Measurements from ENCODE around the gene ZNF579. TPM values are rescaled to one million over a fixed set of nuclear protein-coding genes. Genes with fewer than 3 reads are reported as not detected.
"Not testable (repeated sequence)": the region's sequence is repeated elsewhere in the genome, so short reads cannot be mapped to it uniquely, and the experiment has no call there.

ZNF579 gene
- total RNA-seq, 1 donor from 2014 or later: 12.7 TPM

GRCh38 chr19:55578761-55579747 is 1.6 kb downstream of the ZNF579 start:
- intact Hi-C loops (cut with DNase I): no loop called here
- H3K27me3 ChIP-seq (ENCODE audit: low read depth): no peaks in the 10 kb centered on the region
- no peak for ATAC-seq
- DNase-seq: no peak
- peaks cover 21% of the 10 kb centered on the region for H3K36me3 ChIP-seq
- H3K27ac ChIP-seq: peak overlapping the region; percentile 91
- TF ChIP-seq, protein P1, sequence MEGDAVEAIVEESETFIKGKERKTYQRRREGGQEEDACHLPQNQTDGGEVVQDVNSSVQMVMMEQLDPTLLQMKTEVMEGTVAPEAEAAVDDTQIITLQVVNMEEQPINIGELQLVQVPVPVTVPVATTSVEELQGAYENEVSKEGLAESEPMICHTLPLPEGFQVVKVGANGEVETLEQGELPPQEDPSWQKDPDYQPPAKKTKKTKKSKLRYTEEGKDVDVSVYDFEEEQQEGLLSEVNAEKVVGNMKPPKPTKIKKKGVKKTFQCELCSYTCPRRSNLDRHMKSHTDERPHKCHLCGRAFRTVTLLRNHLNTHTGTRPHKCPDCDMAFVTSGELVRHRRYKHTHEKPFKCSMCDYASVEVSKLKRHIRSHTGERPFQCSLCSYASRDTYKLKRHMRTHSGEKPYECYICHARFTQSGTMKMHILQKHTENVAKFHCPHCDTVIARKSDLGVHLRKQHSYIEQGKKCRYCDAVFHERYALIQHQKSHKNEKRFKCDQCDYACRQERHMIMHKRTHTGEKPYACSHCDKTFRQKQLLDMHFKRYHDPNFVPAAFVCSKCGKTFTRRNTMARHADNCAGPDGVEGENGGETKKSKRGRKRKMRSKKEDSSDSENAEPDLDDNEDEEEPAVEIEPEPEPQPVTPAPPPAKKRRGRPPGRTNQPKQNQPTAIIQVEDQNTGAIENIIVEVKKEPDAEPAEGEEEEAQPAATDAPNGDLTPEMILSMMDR (IDR thresholded peaks at IDR 0.05): no peak
- H3K9me3 ChIP-seq: no peaks in the 10 kb centered on the region
- H3K4me1 ChIP-seq: peaks cover 17% of the 10 kb centered on the region
- peak overlapping the region; percentile 89 for H3K4me3 ChIP-seq

DNA sequence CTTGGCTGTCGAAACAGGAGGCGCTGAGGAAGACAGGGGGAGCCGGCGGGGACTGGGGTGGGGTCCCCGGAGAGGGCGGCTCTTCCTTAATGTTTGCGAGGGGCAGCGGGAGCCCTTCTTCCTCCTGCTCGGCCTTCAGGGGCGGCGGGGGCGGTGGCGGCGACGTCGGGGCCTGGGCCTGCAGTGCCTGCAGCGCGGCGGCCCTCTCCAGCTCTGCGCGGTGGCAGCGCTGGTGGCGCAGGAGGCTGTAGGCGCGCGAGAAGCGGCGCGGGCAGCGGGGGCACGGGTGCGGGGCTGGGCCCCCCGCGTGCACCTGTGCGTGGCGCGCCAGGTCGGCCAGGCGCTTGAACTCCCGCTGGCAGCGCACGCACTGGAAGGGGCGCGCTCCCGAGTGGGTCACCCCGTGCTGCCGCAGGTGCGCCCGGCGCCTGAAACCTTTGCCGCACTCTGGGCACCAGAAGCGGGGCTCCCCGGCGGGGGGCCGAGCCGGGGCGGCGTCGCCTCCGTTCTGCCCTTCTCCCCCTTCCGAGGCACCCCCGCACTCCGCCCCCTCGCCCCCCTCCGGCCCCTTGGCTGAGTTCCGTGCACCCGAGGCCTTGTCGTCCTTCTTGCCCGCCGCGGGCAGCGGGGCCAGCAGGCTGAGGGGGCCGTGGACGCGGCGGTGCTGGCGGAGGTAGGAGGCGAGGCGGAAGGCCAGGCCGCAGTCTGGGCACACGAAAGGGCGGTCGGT is 2.5 kb downstream of the ZNF579 start:
- no peak for ATAC-seq
- Histone ChIP-seq H3K9me3 (no peaks in the 10 kb centered on the region), H3K27me3 (ENCODE audit: low read depth) (no peaks in the 10 kb centered on the region), H3K27ac (no peak overlapping the region), H3K4me3 (no peak overlapping the region), H3K4me1 (peaks cover 17% of the 10 kb centered on the region), H3K36me3 (peaks cover 21% of the 10 kb centered on the region)
- intact Hi-C loops (cut with DNase I): no loop called here
- DNase-seq: no peak
- TF ChIP-seq, protein P1 (IDR thresholded peaks at IDR 0.05): no peak

GRCh38 chr19:55576746-55577145 is 3.9 kb downstream of the ZNF579 start:
- Histone ChIP-seq H3K27me3 (ENCODE audit: low read depth) (no peaks in the 10 kb centered on the region), H3K36me3 (peaks cover 21% of the 10 kb centered on the region), H3K4me1 (peaks cover 9% of the 10 kb centered on the region), H3K9me3 (no peaks in the 10 kb centered on the region), H3K27ac (no peak overlapping the region), H3K4me3 (no peak overlapping the region)
- TF ChIP-seq, protein P1 (IDR thresholded peaks at IDR 0.05): no peak
- intact Hi-C loops (cut with DNase I): no loop called here
- DNase-seq (no peak), ATAC-seq (no peak)

DNA sequence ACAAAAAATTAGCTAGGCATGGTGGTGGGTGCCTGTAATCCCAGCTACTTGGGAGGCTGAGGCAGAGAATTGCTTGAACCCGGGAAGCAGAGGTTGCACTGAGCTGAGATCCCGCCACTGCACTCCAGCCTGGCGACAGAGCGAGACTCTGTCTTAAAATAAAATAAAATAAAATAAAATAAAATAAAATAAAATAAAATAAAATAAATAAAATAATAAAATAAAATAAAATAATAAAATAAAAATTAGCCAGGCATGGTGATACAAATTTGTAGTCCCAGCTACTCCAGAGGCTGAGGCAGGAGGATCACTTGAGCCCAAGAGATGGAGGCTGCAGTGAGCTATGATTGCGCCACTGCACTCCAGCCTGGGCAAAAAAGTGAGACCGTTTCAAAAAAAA is 6.7 kb downstream of the ZNF579 start:
- DNase-seq; intact Hi-C loops (cut with DNase I): not testable (repeated sequence)

GRCh38 chr19:55569477-55569876 is 11.2 kb downstream of the ZNF579 start:
- H3K27me3 ChIP-seq (ENCODE audit: low read depth); intact Hi-C loops (cut with DNase I); H3K36me3 ChIP-seq; DNase-seq; H3K27ac ChIP-seq; H3K9me3 ChIP-seq; H3K4me1 ChIP-seq; H3K4me3 ChIP-seq; ATAC-seq: not testable (repeated sequence)

More for the DNA sequence above, 6.7 kb downstream of the ZNF579 start:
- not testable (repeated sequence) for H3K4me3 ChIP-seq; H3K27ac ChIP-seq; H3K9me3 ChIP-seq; H3K27me3 ChIP-seq (ENCODE audit: low read depth); ATAC-seq; H3K4me1 ChIP-seq
- peaks cover 20% of the 10 kb centered on the region for H3K36me3 ChIP-seq

DNA sequence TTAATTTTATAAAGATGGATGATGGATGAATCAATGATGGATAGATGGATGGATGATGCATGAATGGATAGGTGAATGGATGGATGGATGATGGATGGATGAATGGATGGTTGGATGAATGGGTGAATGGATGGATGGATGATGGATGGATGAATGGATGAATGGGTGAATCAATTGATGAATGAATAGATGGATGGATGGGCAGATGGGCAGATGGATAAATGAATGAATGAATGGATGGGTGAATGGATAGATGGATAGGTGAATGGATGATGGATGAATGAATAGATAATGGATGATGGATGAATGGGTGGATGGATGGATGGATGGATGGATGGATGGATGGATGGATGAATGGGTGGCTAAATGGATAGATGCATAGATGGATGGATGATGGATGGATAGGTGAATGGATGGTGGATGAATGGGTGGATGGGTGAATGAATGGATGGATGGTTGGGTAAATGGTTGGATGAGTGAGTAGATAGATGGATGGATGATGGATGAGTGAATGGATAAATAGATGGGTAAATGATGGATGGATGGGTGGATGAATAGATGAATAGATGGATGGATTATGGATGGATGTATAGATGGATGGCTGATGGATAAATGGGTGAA is 12.8 kb downstream of the ZNF579 start:
- H3K9me3 ChIP-seq: no peaks in the 10 kb centered on the region
- TF ChIP-seq, protein P1 (IDR thresholded peaks at IDR 0.05): no peak
- intact Hi-C loops (cut with DNase I): no loop called here
- ATAC-seq (no peak), DNase-seq (no peak)
- H3K4me3 ChIP-seq: no peak overlapping the region
- H3K27me3 ChIP-seq (ENCODE audit: low read depth): peaks cover 10% of the 10 kb centered on the region
- H3K36me3 ChIP-seq: no peaks in the 10 kb centered on the region
- no peaks in the 10 kb centered on the region for H3K4me1 ChIP-seq
- H3K27ac ChIP-seq: no peak overlapping the region
